Endothelial cell of umbilical vein (primary cell): Measurements from ENCODE around the gene POLN. TPM values are rescaled to one million over a fixed set of nuclear protein-coding genes. Genes with fewer than 3 reads are reported as not detected.

ENCODE experiments used
- BruUV-seq: library from RNA; stranded (reverse); fragments of 400-500 nt; replicated peaks from 2 replicates; lab custom pipeline; 2021; lab: Mats Ljungman, UMichigan
- CTCF ChIA-PET: fragments of 300-600, 350-600 bp; sonication (Branson Sonifier 250); formaldehyde crosslinking; loops from one replicate; lab custom pipeline; 2021; ENCODE audit warnings: antibody characterized with exemption, inconsistent platforms; lab: Charles Lee
- POLR2A ChIA-PET: fragments of 300-600, 350-600 bp; sonication (Branson Sonifier 250); formaldehyde crosslinking; loops from one replicate; lab custom pipeline; 2021; ENCODE audit warnings: antibody characterized with exemption, inconsistent platforms; lab: Charles Lee
- DNase-seq: peaks from one replicate; pipeline ENCODE4 v3.0.0-alpha.2; 2011; ENCODE audit warnings: low read depth, low spot score
- FAIRE-seq: peaks from 2 replicates; lab custom pipeline; 2011; peaks lifted over from hg19 to GRCh38; lab: Jason Lieb, UNC
- H2AFZ ChIP-seq: 2 replicates; pipeline ENCODE4 v1.6.0; 2012; ENCODE audit warnings: low read depth, low read length, control low read depth, inconsistent platforms
- H3K27ac ChIP-seq: 2 replicates; pipeline ENCODE4 v1.5.1; 2011; ENCODE audit warnings: low read depth, mild to moderate bottlenecking, control low read depth, low read length, moderate library complexity; ENCODE audit not compliant: insufficient read depth
- H3K27me3 ChIP-seq, 2 experiments: 2 replicates each; pipeline versions ENCODE4 v1.6.0 to v1.6.1; 2011; ENCODE audit warnings: low read length in 2 of 2, mixed read lengths in 1 of 2; ENCODE audit not compliant: control insufficient read depth in 2 of 2, insufficient read depth in 2 of 2
- H3K36me3 ChIP-seq, 2 experiments: 2 replicates in 1 of 2; 3 replicates in 1 of 2; pipeline ENCODE4 v1.5.1; 2011; ENCODE audit warnings: low read length in 2 of 2, mild to moderate bottlenecking in 1 of 2, moderate library complexity in 1 of 2; ENCODE audit not compliant: control insufficient read depth in 2 of 2, insufficient read depth in 2 of 2; ENCODE audit errors: extremely low read depth in 1 of 2
- H3K4me1 ChIP-seq: 3 replicates; pipeline ENCODE4 v1.5.1; 2011; ENCODE audit warnings: mild to moderate bottlenecking, low read length; ENCODE audit not compliant: control insufficient read depth, insufficient read depth; ENCODE audit errors: extremely low read depth
- H3K4me2 ChIP-seq: 2 replicates; pipeline ENCODE4 v1.6.1; 2011; ENCODE audit warnings: low read length, control low read depth, mixed read lengths; ENCODE audit not compliant: insufficient read depth
- H3K4me3 ChIP-seq, 3 experiments: fragments of 200-600 bp in 1 of 3; sonication (generic), shearing (Covaris generic) in 1 of 3; replicated peaks in 1 of 3; 2 replicates each; pipeline ENCODE4 v1.5.1; 2011 to 2016; ENCODE audit warnings: control low read depth in 3 of 3, low read length in 3 of 3, mild to moderate bottlenecking in 2 of 3, inconsistent platforms in 1 of 3, low read depth in 1 of 3, moderate library complexity in 1 of 3; ENCODE audit not compliant: insufficient read depth in 1 of 3
- H3K79me2 ChIP-seq: 2 replicates; pipeline ENCODE4 v1.6.0; 2012; ENCODE audit warnings: low read length, inconsistent platforms; ENCODE audit not compliant: control insufficient read depth, insufficient read depth
- H3K9ac ChIP-seq: replicated peaks from 2 replicates; pipeline ENCODE3; 2011; ENCODE audit warnings: low read length, control low read depth; ENCODE audit not compliant: insufficient read depth; ENCODE audit errors: extremely low read depth
- H3K9me1 ChIP-seq: replicated peaks from 3 replicates; pipeline ENCODE4 v1.6.0; 2011; ENCODE audit warnings: mild to moderate bottlenecking, low read length; ENCODE audit not compliant: control insufficient read depth, insufficient read depth; ENCODE audit errors: extremely low read depth
- H3K9me3 ChIP-seq: replicated peaks from 2 replicates; pipeline ENCODE4 v1.5.1; 2012; ENCODE audit warnings: low read length, inconsistent platforms; ENCODE audit not compliant: control insufficient read depth, insufficient read depth
- H4K20me1 ChIP-seq: replicated peaks from 2 replicates; pipeline ENCODE3; 2011; ENCODE audit warnings: mild to moderate bottlenecking, low read length; ENCODE audit not compliant: control insufficient read depth, insufficient read depth; ENCODE audit errors: extremely low read depth
- EZH2 ChIP-seq: IDR thresholded peaks from 2 replicates; pipeline ENCODE4 v1.6.1; 2012; ENCODE audit warnings: borderline replicate concordance, low read depth, mild to moderate bottlenecking, moderate library complexity, low read length, inconsistent platforms; ENCODE audit not compliant: severe bottlenecking
- FOS ChIP-seq: IDR thresholded peaks from 2 replicates; pipeline ENCODE4 v1.6.1; 2011; ENCODE audit warnings: mild to moderate bottlenecking, low read length, moderate library complexity, borderline replicate concordance; ENCODE audit not compliant: insufficient read depth
- GATA2 ChIP-seq: IDR thresholded peaks from 2 replicates; pipeline ENCODE4 v1.7.0; 2011; ENCODE audit warnings: low read depth, mild to moderate bottlenecking, moderate library complexity, mixed read lengths, low read length; ENCODE audit not compliant: insufficient read length, insufficient read depth
- JUN ChIP-seq: IDR thresholded peaks from 2 replicates; pipeline ENCODE4 v1.6.1; 2011; ENCODE audit warnings: borderline replicate concordance, low read depth; ENCODE audit not compliant: insufficient read length, insufficient read depth
- MYC ChIP-seq: IDR thresholded peaks from one replicate; pipeline ENCODE4 v1.6.1; 2011; ENCODE audit warnings: mild to moderate bottlenecking, low read depth, low read length
- POLR2A ChIP-seq: IDR thresholded peaks from 2 replicates; pipeline ENCODE4 v1.6.1; 2012; ENCODE audit warnings: low read depth, mild to moderate bottlenecking, control low read depth, low read length
- POLR2AphosphoS5 ChIP-seq: IDR thresholded peaks from 2 replicates; pipeline ENCODE4 v1.6.1; 2012; ENCODE audit warnings: low read depth, mild to moderate bottlenecking, control low read depth, low read length, moderate library complexity; ENCODE audit not compliant: insufficient read depth
- dilution Hi-C: fragments of 300-500 bp; cut with MboI; formaldehyde crosslinking; loops from one replicate; pipeline ENCODE4 v1.15.0; 2019; ENCODE audit warnings: low sequenced_read_pairs; ENCODE audit not compliant: extremely low pct_ligation_motif_present
- intact Hi-C: fragments of 100-400 bp; cut with micrococcal nuclease; formaldehyde crosslinking; loops from one replicate; pipeline ENCODE4 v1.10.0; 2022
- polyA plus RNA-seq, 4 experiments: library from polyadenylated mRNA; depleted of rRNA in 3 of 4; stranded (reverse) in 3 of 4; unstranded in 1 of 4; fragments of >200 nt; gene quantifications; 2 replicates each; pipeline versions ENCODE4 v1.2.1 to v1.2.3, GENCODE V29; 2011 to 2012; ENCODE audit warnings: missing spikeins in 1 of 4
- total RNA-seq: library from RNA; stranded (reverse); gene quantifications from 2 replicates; pipeline ENCODE4 v1.2.3, GENCODE V29; 2021
- TF ChIP-seq, protein P1 (sequence below), 2 donors: IDR thresholded peaks; 1 replicate in 1 of 2; 2 replicates in 1 of 2; pipeline ENCODE4 v1.5.1; 2011; ENCODE audit warnings: low read length in 2 of 2, mild to moderate bottlenecking in 2 of 2, moderate library complexity in 2 of 2, control low read depth in 1 of 2, inconsistent platforms in 1 of 2, low read depth in 1 of 2; ENCODE audit not compliant: insufficient read depth in 1 of 2; ENCODE audit errors: extremely low read depth in 1 of 2
- TF ChIP-seq, protein P2 (sequence below): IDR thresholded peaks from 2 replicates; pipeline ENCODE4 v1.6.1; 2011; ENCODE audit not compliant: insufficient read depth, insufficient read length

The POLN gene
- total and polyA plus RNA-seq, 2 donors (not counting 3 experiments of a cell fraction or from before 2014, with no cell fraction given): 1.3 to 4.2 TPM

DNA sequence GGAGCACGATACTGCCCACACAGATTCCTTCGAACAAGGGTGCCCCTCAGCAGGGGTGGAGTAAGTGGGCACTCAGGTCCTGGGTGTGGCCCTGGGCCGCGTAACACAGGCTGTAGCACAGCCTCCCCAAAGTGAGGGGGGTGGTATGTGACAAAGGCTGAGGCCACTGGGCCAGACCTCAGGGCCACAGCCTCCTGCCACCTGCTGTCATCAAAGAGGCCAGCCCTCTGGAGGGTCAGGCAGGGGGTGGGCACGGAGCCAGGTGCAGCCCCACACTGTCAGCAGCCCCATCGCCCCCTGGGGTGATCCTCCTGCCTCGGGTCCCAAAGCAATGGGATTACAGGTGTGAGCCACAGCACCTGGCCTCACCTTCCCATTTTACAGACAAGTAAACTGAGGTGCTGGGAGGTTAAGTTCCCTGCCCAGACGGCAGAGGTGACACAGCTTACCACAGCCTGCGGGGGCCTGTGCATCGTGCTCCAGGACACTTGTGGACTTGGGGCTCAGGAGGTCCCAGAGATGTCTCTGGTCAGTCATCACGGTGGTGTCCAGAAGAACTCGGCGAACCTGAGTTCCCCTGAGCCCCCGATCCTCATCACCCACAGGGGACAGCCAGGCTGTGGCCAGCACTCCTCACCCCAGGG lies 47.5 kb upstream of the POLN start:
- Histone ChIP-seq H3K36me3 (no peaks in the 10 kb centered on the region), H3K27ac (no peak overlapping the region), H3K9ac (no peak overlapping the region), H3K9me3 (no peaks in the 10 kb centered on the region), H3K27me3 (no peaks in the 10 kb centered on the region), H3K4me3 (no peak overlapping the region), H2AFZ (no peak overlapping the region), H4K20me1 (no peaks in the 10 kb centered on the region), H3K9me1 (no peaks in the 10 kb centered on the region), H3K79me2 (no peaks in the 10 kb centered on the region), H3K4me1 (peaks cover 13% of the 10 kb centered on the region), H3K4me2 (no peak overlapping the region)
- DNase-seq (no peak), FAIRE-seq (no peak)
- ChIA-PET POLR2A (no interaction called here), CTCF (no interaction called here)
- no TSS peak for BruUV-seq
- dilution Hi-C loops: no loop called here
- intact Hi-C loops: no loop called here
- TF ChIP-seq POLR2A: no peak

DNA sequence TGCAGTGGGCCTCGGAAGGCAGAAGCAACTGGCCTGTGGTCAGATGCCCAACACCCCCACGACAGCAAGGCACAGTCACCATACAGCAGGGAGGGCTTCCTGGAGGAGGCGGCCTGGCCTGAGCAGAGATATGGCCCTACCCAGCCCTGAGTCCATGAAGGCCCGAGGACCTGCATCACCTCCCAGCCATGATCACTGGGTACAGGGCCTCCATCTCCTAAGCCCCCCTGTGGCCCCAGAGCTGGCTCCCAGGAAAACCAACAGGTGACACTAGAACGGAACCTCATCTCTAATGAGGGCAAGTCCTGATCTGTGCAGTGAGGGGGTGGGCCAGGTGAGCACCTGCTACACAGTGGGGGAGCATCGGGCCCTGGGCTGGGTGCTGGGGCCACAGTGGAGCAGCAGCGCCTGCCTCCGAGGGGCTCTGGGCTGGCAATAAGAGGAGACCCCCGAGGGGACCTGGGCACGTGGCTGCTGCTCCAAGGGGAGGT lies 46.2 kb upstream of the POLN start:
- H2AFZ ChIP-seq: no peak overlapping the region
- BruUV-seq: no TSS peak
- no peaks in the 10 kb centered on the region for H3K9me1 ChIP-seq
- H3K4me1 ChIP-seq: peaks cover 13% of the 10 kb centered on the region
- H3K4me3 ChIP-seq: no peak overlapping the region
- H3K79me2 ChIP-seq: no peaks in the 10 kb centered on the region
- intact Hi-C loops (no loop called here), dilution Hi-C loops (no loop called here)
- POLR2A ChIA-PET: no interaction called here
- no peaks in the 10 kb centered on the region for H4K20me1 ChIP-seq
- no peak overlapping the region for H3K9ac ChIP-seq
- no peak overlapping the region for H3K27ac ChIP-seq
- CTCF ChIA-PET: no interaction called here
- H3K9me3 ChIP-seq: no peaks in the 10 kb centered on the region
- H3K27me3 ChIP-seq: no peaks in the 10 kb centered on the region
- H3K36me3 ChIP-seq: no peaks in the 10 kb centered on the region
- no peak for TF ChIP-seq EZH2
- no peak for TF ChIP-seq JUN
- TF ChIP-seq GATA2: no peak
- TF ChIP-seq POLR2AphosphoS5: no peak
- no peak for TF ChIP-seq MYC
- TF ChIP-seq, protein P1, sequence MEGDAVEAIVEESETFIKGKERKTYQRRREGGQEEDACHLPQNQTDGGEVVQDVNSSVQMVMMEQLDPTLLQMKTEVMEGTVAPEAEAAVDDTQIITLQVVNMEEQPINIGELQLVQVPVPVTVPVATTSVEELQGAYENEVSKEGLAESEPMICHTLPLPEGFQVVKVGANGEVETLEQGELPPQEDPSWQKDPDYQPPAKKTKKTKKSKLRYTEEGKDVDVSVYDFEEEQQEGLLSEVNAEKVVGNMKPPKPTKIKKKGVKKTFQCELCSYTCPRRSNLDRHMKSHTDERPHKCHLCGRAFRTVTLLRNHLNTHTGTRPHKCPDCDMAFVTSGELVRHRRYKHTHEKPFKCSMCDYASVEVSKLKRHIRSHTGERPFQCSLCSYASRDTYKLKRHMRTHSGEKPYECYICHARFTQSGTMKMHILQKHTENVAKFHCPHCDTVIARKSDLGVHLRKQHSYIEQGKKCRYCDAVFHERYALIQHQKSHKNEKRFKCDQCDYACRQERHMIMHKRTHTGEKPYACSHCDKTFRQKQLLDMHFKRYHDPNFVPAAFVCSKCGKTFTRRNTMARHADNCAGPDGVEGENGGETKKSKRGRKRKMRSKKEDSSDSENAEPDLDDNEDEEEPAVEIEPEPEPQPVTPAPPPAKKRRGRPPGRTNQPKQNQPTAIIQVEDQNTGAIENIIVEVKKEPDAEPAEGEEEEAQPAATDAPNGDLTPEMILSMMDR (IDR thresholded peaks at IDR 0.05; ENCODE audit: extremely low read depth in 1 of 2, insufficient read depth in 1 of 2, low read depth in 1 of 2, low read length in 2 of 2): no peak
- TF ChIP-seq FOS: no peak
- no peak for TF ChIP-seq POLR2A
- TF ChIP-seq, protein P2, sequence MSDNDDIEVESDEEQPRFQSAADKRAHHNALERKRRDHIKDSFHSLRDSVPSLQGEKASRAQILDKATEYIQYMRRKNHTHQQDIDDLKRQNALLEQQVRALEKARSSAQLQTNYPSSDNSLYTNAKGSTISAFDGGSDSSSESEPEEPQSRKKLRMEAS: no peak
- DNase-seq (no peak), FAIRE-seq (no peak)
- H3K4me2 ChIP-seq: no peak overlapping the region
